Transverse colon (tissue), 4 donors: ENCODE results near the gene CCDC91. TPM values are rescaled to one million over a fixed set of nuclear protein-coding genes. Genes with fewer than 3 reads are reported as not detected.

Source experiments
- DNase-seq: peaks from one replicate; pipeline ENCODE4 v3.0.0-alpha.2; 2019
- H3K27ac ChIP-seq, 4 donors: fragments of 200-600 bp; sonication (generic); 2 replicates each; pipeline ENCODE4 v1.5.1; 2016 to 2018; ENCODE audit warnings: inconsistent platforms in 4 of 4
- H3K27me3 ChIP-seq: fragments of 200-600 bp; sonication (generic); 2 replicates; pipeline ENCODE4 v1.5.1; 2017; ENCODE audit warnings: inconsistent platforms
- H3K36me3 ChIP-seq, 4 donors: fragments of 200-600 bp; sonication (generic); 2 replicates each; pipeline ENCODE4 v1.5.1; 2017 to 2019; ENCODE audit warnings: inconsistent platforms in 4 of 4
- H3K4me1 ChIP-seq, 4 donors: fragments of 200-600 bp; sonication (generic); 2 replicates each; pipeline ENCODE4 v1.5.1; 2017 to 2020; ENCODE audit warnings: inconsistent platforms in 4 of 4
- H3K4me3 ChIP-seq, 4 donors: fragments of 200-600 bp; sonication (generic); 1 replicate in 1 of 4; 2 replicates in 3 of 4; pipeline versions ENCODE4 v1.5.1 to v1.6.1; 2017 to 2019; ENCODE audit warnings: inconsistent platforms in 4 of 4
- H3K9me3 ChIP-seq, 2 donors: fragments of 200-600 bp; sonication (generic); 2 replicates each; pipeline ENCODE4 v1.5.1; 2017 to 2019; ENCODE audit warnings: inconsistent platforms in 2 of 2
- CTCF ChIP-seq, 5 experiments: fragments of 200-600 bp in 3 of 5; fragments of 450-650 bp in 2 of 5; sonication (generic) in 3 of 5; IDR thresholded peaks; 1 replicate in 2 of 5; 2 replicates in 3 of 5; pipeline ENCODE4 v1.5.1; 2016 to 2017; ENCODE audit warnings: antibody characterized with exemption in 5 of 5, inconsistent platforms in 3 of 5, mild to moderate bottlenecking in 2 of 5, moderate library complexity in 1 of 5
- EP300 ChIP-seq: sonication (generic); formaldehyde crosslinking; IDR thresholded peaks from one replicate; pipeline ENCODE4 v1.6.1; 2017; ENCODE audit warnings: antibody characterized with exemption, low read depth
- POLR2A ChIP-seq: fragments of 450-650 bp; IDR thresholded peaks from one replicate; pipeline ENCODE4 v1.6.1; 2016; ENCODE audit warnings: antibody characterized with exemption, mild to moderate bottlenecking, moderate library complexity
- POLR2AphosphoS5 ChIP-seq, 3 donors: sonication (generic); formaldehyde crosslinking; IDR thresholded peaks; one replicate each; pipeline ENCODE4 v1.6.1; 2016; ENCODE audit warnings: antibody characterized with exemption in 3 of 3
- WGBS, 2 donors: methylation state at CpG; one replicate each; pipeline ENCODE4 v1.1.5; 2018; ENCODE audit warnings: low coverage in 1 of 2; 5-methylcytosine and 5-hydroxymethylcytosine counted together
- in situ Hi-C, 4 donors: fragments of 200-750 bp; cut with MboI; loops; one replicate each; pipeline versions ENCODE4 v1.15.0 to v1.15.1; 2017; ENCODE audit warnings: low sequenced_read_pairs in 3 of 4, low pct_ligation_motif_present in 1 of 4, low pct_unique_long_range_greater_than_20kb in 1 of 4
- intact Hi-C: fragments of 100-400 bp; cut with DNase I; formaldehyde crosslinking; loops from one replicate; pipeline ENCODE4 v1.15.1; 2023; ENCODE audit warnings: low total_unique reads
- total RNA-seq, 4 donors: library from RNA; depleted of rRNA; stranded (reverse); fragments of >200 nt; gene quantifications; one replicate each; pipeline ENCODE4 v1.1.0, GENCODE V29; 2016

Gene CCDC91
- 10 to 100 TPM in 3 of 4 donors, 1 to 10 TPM in 1; 8.4 to 37.8 (median 35.5) TPM for total RNA-seq

DNA sequence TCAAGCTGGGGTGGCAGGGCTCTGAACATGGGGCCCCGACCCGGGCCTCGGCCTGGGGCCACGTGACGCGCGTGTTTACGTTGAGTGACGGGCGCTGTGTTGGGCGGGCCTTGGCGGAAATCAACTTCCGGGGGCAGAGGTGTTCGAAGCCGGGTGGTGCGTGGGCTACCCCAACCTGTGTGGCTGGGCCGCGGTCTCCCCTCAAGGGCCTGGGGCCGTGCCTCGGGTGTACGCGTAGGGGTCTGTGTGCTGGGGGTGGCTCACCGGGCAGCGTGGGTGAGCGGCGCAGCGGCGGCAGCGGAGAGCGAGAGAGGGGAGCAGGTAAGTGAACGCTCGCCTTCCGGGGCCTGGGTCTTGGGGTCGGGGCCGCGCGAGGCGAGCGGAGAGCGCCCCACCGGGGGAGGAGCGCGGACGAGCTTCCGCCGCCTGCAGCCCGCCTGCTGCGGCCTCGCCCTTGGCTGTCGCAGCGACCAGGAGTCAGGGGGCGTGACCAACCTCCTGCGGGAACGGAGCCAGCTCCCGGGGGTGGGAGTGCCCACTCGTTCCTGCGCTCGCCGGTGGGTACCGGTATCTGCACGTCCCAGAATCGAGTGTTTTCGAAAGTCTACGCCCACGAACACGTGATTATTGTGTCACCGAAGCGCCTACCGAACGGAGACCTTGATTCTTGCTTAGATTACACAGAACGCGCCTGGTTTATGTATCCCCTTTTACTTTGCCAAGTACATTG lies at the start of gene CCDC91:
TSS of gene CCDC91 (plus strand) at position 136 of the 730 bp plus-strand sequence. CDS start 66,760 bp downstream, outside the sequence.
- intact Hi-C loops (no loop called here), in situ Hi-C loops (no loop called here)
- Histone ChIP-seq H3K9me3 (no peaks in the 10 kb centered on the region), H3K4me1 (peaks cover 0 to 15% (median 8%) of the 10 kb centered on the region in 4 donors), H3K36me3 (no peaks in the 10 kb centered on the region), H3K27me3 (no peaks in the 10 kb centered on the region), H3K27ac (peak within 1 kb of the TSS; percentile 96 to 99 (median 98)), H3K4me3 (peak within 1 kb of the TSS; percentile 81 to 95 (median 90))
- 0 to 3% methylated on average over 15 to 53 of the region's 72 CpGs for WGBS, 2 donors
- peak; percentile 90 for DNase-seq
- TF ChIP-seq POLR2A (peak; percentile 83), EP300 (peak; percentile 78), CTCF (IDR thresholded peaks at IDR 0.05) (peak in 2 of 5 experiments; percentile 38), POLR2AphosphoS5 (IDR thresholded peaks at IDR 0.05) (peak; percentile 58 to 82 (median 66))

GRCh38 chr12:28144059-28144458 lies 46.2 kb upstream of the CCDC91 start:
- TF ChIP-seq EP300 (no peak), POLR2AphosphoS5 (IDR thresholded peaks at IDR 0.05) (no peak), POLR2A (no peak)
- Histone ChIP-seq H3K27ac (no peak overlapping the region), H3K9me3 (no peaks in the 10 kb centered on the region), H3K36me3 (no peaks in the 10 kb centered on the region), H3K4me3 (no peak overlapping the region), H3K4me1 (no peaks in the 10 kb centered on the region), H3K27me3 (no peaks in the 10 kb centered on the region)
- intact Hi-C loops (no loop called here), in situ Hi-C loops (no loop called here)
- no peak for DNase-seq
- 57 to 78% methylated on average over 1 to 8 of the region's 8 CpGs for WGBS, 2 donors

GRCh38 chr12:28144532-28144931 lies 45.7 kb upstream of the CCDC91 start:
- Histone ChIP-seq H3K9me3 (no peaks in the 10 kb centered on the region), H3K4me3 (no peak overlapping the region), H3K27me3 (no peaks in the 10 kb centered on the region), H3K4me1 (no peaks in the 10 kb centered on the region), H3K27ac (no peak overlapping the region), H3K36me3 (no peaks in the 10 kb centered on the region)
- TF ChIP-seq POLR2AphosphoS5 (IDR thresholded peaks at IDR 0.05) (no peak), POLR2A (no peak), CTCF (IDR thresholded peaks at IDR 0.05) (no peak), EP300 (no peak)
- intact Hi-C loops (no loop called here), in situ Hi-C loops (no loop called here)
- 83 to 90% methylated on average over 2 of the region's 2 CpGs for WGBS, 2 donors
- no peak for DNase-seq

- DNase-seq = no peak
- intact Hi-C loops (no loop called here), in situ Hi-C loops (no loop called here)
- Histone ChIP-seq H3K27me3 (no peaks in the 10 kb centered on the region), H3K4me3 (no peak overlapping the region), H3K36me3 (no peaks in the 10 kb centered on the region), H3K27ac (no peak overlapping the region), H3K9me3 (no peaks in the 10 kb centered on the region), H3K4me1 (no peaks in the 10 kb centered on the region)
- 61 to 92% methylated on average over 4 of the region's 4 CpGs for WGBS, 2 donors
- TF ChIP-seq POLR2AphosphoS5 (IDR thresholded peaks at IDR 0.05) = no peak
- no peak for TF ChIP-seq EP300
- TF ChIP-seq POLR2A = no peak
- TF ChIP-seq CTCF (IDR thresholded peaks at IDR 0.05) = no peak
Measured at GRCh38 chr12:28145216-28145615, 45.0 kb upstream of the CCDC91 start.
